HEK293 (cell line): ENCODE results near the gene MPDU1.

Experiments used
- CTCF ChIA-PET: fragments of 350-600 bp; formaldehyde crosslinking; extraction: SDS; loops from one replicate; lab custom pipeline; 2021; ENCODE audit warnings: antibody characterized with exemption; lab: Yijun Ruan, JAX
- POLR2A ChIA-PET: fragments of 300-600 bp; formaldehyde crosslinking; extraction: SDS; loops from one replicate; lab custom pipeline; 2020; ENCODE audit warnings: antibody characterized with exemption, inconsistent platforms; lab: Yijun Ruan, JAX
- H3K27ac ChIP-seq: fragments of 200-500 bp; sonication (Bioruptor generic); 2 replicates; pipeline ENCODE4 v1.5.1; 2014; ENCODE audit warnings: low read depth, low read length, control low read depth, inconsistent platforms; ENCODE audit errors: extremely low read depth
- H3K36me3 ChIP-seq, 2 experiments: fragments of 200-500 bp in 1 of 2; sonication (Bioruptor generic) in 1 of 2; 1 replicate in 1 of 2; 2 replicates in 1 of 2; pipeline ENCODE4 v1.5.1; 2014 to 2017; ENCODE audit warnings: inconsistent platforms in 2 of 2, low read length in 2 of 2; ENCODE audit not compliant: control insufficient read depth in 2 of 2, insufficient read depth in 1 of 2
- H3K4me1 ChIP-seq: fragments of 200-500 bp; sonication (Bioruptor generic); 2 replicates; pipeline ENCODE4 v1.5.1; 2014; ENCODE audit warnings: mild to moderate bottlenecking, low read length, inconsistent platforms; ENCODE audit not compliant: control insufficient read depth, insufficient read depth
- H3K4me3 ChIP-seq: 2 replicates; pipeline ENCODE4 v1.5.1; 2011; ENCODE audit warnings: low read depth, mild to moderate bottlenecking, control low read depth, low read length, moderate library complexity
- H3K9me3 ChIP-seq: fragments of 200-500 bp; sonication (Bioruptor generic); 2 replicates; pipeline ENCODE4 v1.5.1; 2014; ENCODE audit warnings: low read depth, low read length, inconsistent platforms; ENCODE audit not compliant: control insufficient read depth, insufficient read depth
- GLIS2 ChIP-seq: fragments of 450-650 bp; formaldehyde crosslinking; IDR thresholded peaks from 2 replicates; pipeline ENCODE4 v1.5.1; 2016; ENCODE audit warnings: missing biosample characterization, missing genetic modification characterization
- KLF1 ChIP-seq: fragments of 450-650 bp; formaldehyde crosslinking; IDR thresholded peaks from 2 replicates; pipeline ENCODE4 v1.5.1; 2016; ENCODE audit warnings: missing biosample characterization, missing genetic modification characterization
- KLF7 ChIP-seq: fragments of 450-650 bp; formaldehyde crosslinking; IDR thresholded peaks from 2 replicates; pipeline ENCODE4 v1.5.1; 2016; ENCODE audit warnings: missing biosample characterization, missing genetic modification characterization, borderline replicate concordance
- OSR2 ChIP-seq: fragments of 450-650 bp; formaldehyde crosslinking; IDR thresholded peaks from 2 replicates; pipeline ENCODE4 v1.5.1; 2016; ENCODE audit warnings: missing biosample characterization, missing genetic modification characterization
- PRDM1 ChIP-seq: fragments of 450-650 bp; formaldehyde crosslinking; IDR thresholded peaks from 2 replicates; pipeline ENCODE4; 2016; ENCODE audit warnings: missing biosample characterization, missing genetic modification characterization
- ZBTB17 ChIP-seq: fragments of 450-650 bp; formaldehyde crosslinking; IDR thresholded peaks from 2 replicates; pipeline ENCODE4 v1.5.1; 2016; ENCODE audit warnings: missing biosample characterization, missing genetic modification characterization
- ZBTB20 ChIP-seq: fragments of 450-650 bp; formaldehyde crosslinking; IDR thresholded peaks from 2 replicates; pipeline ENCODE4 v1.5.1; 2016; ENCODE audit warnings: missing biosample characterization, missing genetic modification characterization
- ZBTB48 ChIP-seq: fragments of 450-650 bp; formaldehyde crosslinking; IDR thresholded peaks from 2 replicates; pipeline ENCODE4 v1.5.1; 2016; ENCODE audit warnings: missing biosample characterization, missing genetic modification characterization
- ZFHX2 ChIP-seq: fragments of 450-650 bp; formaldehyde crosslinking; conservative IDR thresholded peaks from 2 replicates; pipeline ENCODE4 v1.5.1; 2016; ENCODE audit warnings: missing biosample characterization, missing genetic modification characterization
- ZNF114 ChIP-seq: fragments of 450-650 bp; formaldehyde crosslinking; IDR thresholded peaks from 2 replicates; pipeline ENCODE4 v1.5.0; 2017; ENCODE audit warnings: missing biosample characterization, missing genetic modification characterization
- ZNF2 ChIP-seq: fragments of 450-650 bp; formaldehyde crosslinking; IDR thresholded peaks from 2 replicates; pipeline ENCODE4 v1.5.1; 2016; ENCODE audit warnings: missing biosample characterization, missing genetic modification characterization
- ZNF24 ChIP-seq: fragments of 450-650 bp; formaldehyde crosslinking; IDR thresholded peaks from 2 replicates; pipeline ENCODE4 v1.5.1; 2016; ENCODE audit warnings: missing biosample characterization, missing genetic modification characterization
- ZNF292 ChIP-seq: fragments of 450-650 bp; formaldehyde crosslinking; IDR thresholded peaks from 2 replicates; pipeline ENCODE4 v1.5.1; 2016; ENCODE audit warnings: low read depth, missing biosample characterization, missing genetic modification characterization, borderline replicate concordance
- ZNF473 ChIP-seq: fragments of 450-650 bp; formaldehyde crosslinking; IDR thresholded peaks from 2 replicates; pipeline ENCODE4 v1.5.1; 2017; ENCODE audit warnings: missing biosample characterization, missing genetic modification characterization
- ZNF585B ChIP-seq: fragments of 450-650 bp; formaldehyde crosslinking; IDR thresholded peaks from 2 replicates; pipeline ENCODE4 v1.5.1; 2016; ENCODE audit warnings: missing biosample characterization, missing genetic modification characterization
- ZNF600 ChIP-seq: fragments of 450-650 bp; formaldehyde crosslinking; IDR thresholded peaks from 2 replicates; pipeline ENCODE4 v1.5.1; 2016; ENCODE audit warnings: missing biosample characterization, missing genetic modification characterization
- ZNF626 ChIP-seq: fragments of 450-650 bp; sonication (Bioruptor Pico); formaldehyde crosslinking; IDR thresholded peaks from 2 replicates; pipeline ENCODE4 v1.5.1; 2018; ENCODE audit warnings: missing biosample characterization, missing genetic modification characterization, inconsistent platforms
- ZNF76 ChIP-seq: fragments of 450-650 bp; formaldehyde crosslinking; IDR thresholded peaks from 2 replicates; pipeline ENCODE4; 2016; ENCODE audit warnings: low read depth, missing biosample characterization, missing genetic modification characterization, borderline replicate concordance
- ZNF791 ChIP-seq: fragments of 450-650 bp; formaldehyde crosslinking; IDR thresholded peaks from 2 replicates; pipeline ENCODE4 v1.5.1; 2016; ENCODE audit warnings: missing biosample characterization, missing genetic modification characterization
- ZSCAN30 ChIP-seq: fragments of 450-650 bp; IDR thresholded peaks from 2 replicates; pipeline ENCODE4 v1.5.1; 2018; ENCODE audit warnings: missing biosample characterization, mild to moderate bottlenecking, missing genetic modification characterization, moderate library complexity
- TF ChIP-seq, protein P1 (sequence below): fragments of 450-650 bp; formaldehyde crosslinking; IDR thresholded peaks from 2 replicates; pipeline ENCODE4 v1.5.1; 2016; ENCODE audit warnings: missing biosample characterization, missing genetic modification characterization, low read depth
- TF ChIP-seq, protein P2 (sequence below): fragments of 450-650 bp; IDR thresholded peaks from 2 replicates; pipeline ENCODE4 v1.5.1; 2018; ENCODE audit warnings: missing biosample characterization, mild to moderate bottlenecking, missing genetic modification characterization
- TF ChIP-seq, protein P3 (sequence below): fragments of 450-650 bp; formaldehyde crosslinking; IDR thresholded peaks from 2 replicates; pipeline ENCODE4 v1.5.1; 2016; ENCODE audit warnings: missing biosample characterization, missing genetic modification characterization
- TF ChIP-seq, protein P4 (sequence below): fragments of 450-650 bp; formaldehyde crosslinking; IDR thresholded peaks from 2 replicates; pipeline ENCODE4 v1.5.1; 2016; ENCODE audit warnings: missing biosample characterization, missing genetic modification characterization

Gene MPDU1

DNA sequence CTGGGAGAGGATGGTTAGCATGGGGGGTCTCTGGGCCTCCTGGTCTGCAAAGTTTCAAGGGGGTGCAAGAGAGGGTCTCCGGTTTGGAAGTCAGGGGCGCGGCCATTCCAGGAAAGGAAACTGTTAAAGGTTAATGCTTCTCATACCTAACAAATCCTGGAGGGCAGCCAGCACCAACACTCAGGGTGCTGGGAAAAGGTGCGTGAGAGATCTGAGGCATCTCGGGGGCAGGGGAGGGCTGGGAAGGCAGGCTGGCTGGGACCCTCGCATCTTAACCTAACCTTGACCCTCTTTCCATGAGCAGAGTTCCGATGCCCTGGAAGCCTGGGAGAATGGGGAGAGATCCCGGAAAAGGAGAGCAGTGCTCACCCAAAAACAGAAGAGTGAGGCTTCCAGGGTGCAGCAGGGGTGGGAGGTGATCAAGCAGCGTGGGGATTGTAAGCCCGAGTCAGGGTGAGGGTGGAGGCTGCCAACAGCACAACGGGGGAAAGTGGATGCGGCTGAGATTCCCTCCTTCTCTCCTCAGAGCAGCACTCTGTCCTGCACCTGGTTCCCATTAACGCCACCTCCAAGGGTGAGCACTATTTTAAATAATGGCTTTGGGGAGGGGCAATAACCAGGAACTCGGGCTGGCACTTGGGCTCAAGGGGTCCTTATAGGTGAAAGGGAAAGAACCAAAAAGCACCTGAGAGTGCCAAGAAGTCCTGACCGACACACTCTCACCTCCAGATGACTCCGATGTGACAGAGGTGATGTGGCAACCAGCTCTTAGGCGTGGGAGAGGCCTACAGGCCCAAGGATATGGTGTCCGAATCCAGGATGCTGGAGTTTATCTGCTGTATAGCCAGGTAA is 24.1 kb upstream of the MPDU1 start (continued):
- TF ChIP-seq, protein P1, sequence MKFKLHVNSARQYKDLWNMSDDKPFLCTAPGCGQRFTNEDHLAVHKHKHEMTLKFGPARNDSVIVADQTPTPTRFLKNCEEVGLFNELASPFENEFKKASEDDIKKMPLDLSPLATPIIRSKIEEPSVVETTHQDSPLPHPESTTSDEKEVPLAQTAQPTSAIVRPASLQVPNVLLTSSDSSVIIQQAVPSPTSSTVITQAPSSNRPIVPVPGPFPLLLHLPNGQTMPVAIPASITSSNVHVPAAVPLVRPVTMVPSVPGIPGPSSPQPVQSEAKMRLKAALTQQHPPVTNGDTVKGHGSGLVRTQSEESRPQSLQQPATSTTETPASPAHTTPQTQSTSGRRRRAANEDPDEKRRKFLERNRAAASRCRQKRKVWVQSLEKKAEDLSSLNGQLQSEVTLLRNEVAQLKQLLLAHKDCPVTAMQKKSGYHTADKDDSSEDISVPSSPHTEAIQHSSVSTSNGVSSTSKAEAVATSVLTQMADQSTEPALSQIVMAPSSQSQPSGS (tag by site-specific recombination) = no peak
- peak; percentile 27; the same call in 1 of the 2 replicates for TF ChIP-seq PRDM1 (tag by site-specific recombination)
- no peak for TF ChIP-seq ZNF2 (tag by site-specific recombination)
- 0 out of 2 replicates have a peak, but pooled peaks have one; percentile 16 for TF ChIP-seq ZNF600
- TF ChIP-seq ZNF292 = no peak
- TF ChIP-seq GLIS2 (tag by site-specific recombination) = 0 out of 2 replicates have a peak, but pooled peaks have one; percentile 1
- no peak for TF ChIP-seq KLF7 (tag by site-specific recombination)
- no peak for TF ChIP-seq KLF1 (tag by site-specific recombination)
- TF ChIP-seq ZBTB48 (tag by site-specific recombination) = no peak

DNA sequence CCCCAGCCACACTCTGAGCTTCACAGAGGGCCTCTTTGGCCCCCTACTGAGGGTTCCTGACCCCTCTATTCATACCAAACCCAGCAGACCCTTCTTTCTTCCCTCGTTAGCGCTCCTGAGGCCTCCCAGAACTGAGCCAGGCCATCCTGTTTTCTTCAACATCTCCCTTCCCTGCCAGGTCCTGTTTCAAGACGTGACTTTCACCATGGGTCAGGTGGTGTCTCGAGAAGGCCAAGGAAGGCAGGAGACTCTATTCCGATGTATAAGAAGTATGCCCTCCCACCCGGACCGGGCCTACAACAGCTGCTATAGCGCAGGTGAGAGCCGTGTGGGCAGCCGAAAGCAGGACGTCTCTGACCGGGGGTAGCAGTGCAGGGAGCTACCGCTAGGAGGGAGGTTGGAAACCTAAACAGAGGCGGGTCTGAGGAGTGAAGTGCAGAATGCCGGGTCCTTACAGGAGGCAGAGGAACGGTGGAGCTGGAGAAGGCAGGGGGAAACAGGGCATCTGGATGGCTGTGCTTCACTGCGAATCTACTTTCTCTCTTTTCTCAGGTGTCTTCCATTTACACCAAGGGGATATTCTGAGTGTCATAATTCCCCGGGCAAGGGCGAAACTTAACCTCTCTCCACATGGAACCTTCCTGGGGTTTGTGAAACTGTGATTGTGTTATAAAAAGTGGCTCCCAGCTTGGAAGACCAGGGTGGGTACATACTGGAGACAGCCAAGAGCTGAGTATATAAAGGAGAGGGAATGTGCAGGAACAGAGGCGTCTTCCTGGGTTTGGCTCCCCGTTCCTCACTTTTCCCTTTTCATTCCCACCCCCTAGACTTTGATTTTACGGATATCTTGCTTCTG is 23.3 kb upstream of the MPDU1 start:
- H3K36me3 ChIP-seq = peaks cover 21 to 26% of the 10 kb centered on the region in 2 experiments
- H3K4me3 ChIP-seq = peak overlapping the region; percentile 9; the same call in 1 of the 2 replicates
- ChIA-PET POLR2A (interaction anchor here (0.6 to 2.8 kb wide), 28 partner anchors 9 to 231 kb away, joined by 3 to 17 read pairs (median 5); partner anchors contain the start of genes CD68, CHRNB1, FXR2 and MPDU1), CTCF (interaction anchor here (0.6 to 5.1 kb wide), 84 partner anchors 8 to 515 kb away, joined by 3 to 112 read pairs (median 4); partner anchors contain the start of genes KCTD11, MPDU1, PLSCR3 and SLC2A4)
- peak overlapping the region; percentile 93; the same call in 1 of the 2 replicates for H3K27ac ChIP-seq
- H3K4me1 ChIP-seq = peaks cover 11% of the 10 kb centered on the region
- H3K9me3 ChIP-seq = no peaks in the 10 kb centered on the region
- TF ChIP-seq ZFHX2 (peak; percentile 36; the same call in 1 of the 2 replicates), ZNF626 (tag by site-specific recombination) (no peak), ZBTB17 (tag by site-specific recombination) (peak; percentile 57), ZBTB20 (tag by site-specific recombination) (peak; percentile 95), ZNF473 (tag by site-specific recombination) (no peak), ZNF114 (tag by site-specific recombination) (no peak), ZNF791 (tag by site-specific recombination) (no peak), ZSCAN30 (tag by site-specific recombination) (no peak), OSR2 (tag by site-specific recombination) (peak; percentile 34; the same call in 1 of the 2 replicates), ZNF24 (tag by site-specific recombination) (no peak), ZNF600 (peak; percentile 46; the same call in 1 of the 2 replicates), ZNF76 (tag by site-specific recombination) (peak; percentile 28; the same call in 1 of the 2 replicates), PRDM1 (tag by site-specific recombination) (peak; percentile 13; the same call in 1 of the 2 replicates), ZNF585B (tag by site-specific recombination) (no peak)
- TF ChIP-seq, protein P2, sequence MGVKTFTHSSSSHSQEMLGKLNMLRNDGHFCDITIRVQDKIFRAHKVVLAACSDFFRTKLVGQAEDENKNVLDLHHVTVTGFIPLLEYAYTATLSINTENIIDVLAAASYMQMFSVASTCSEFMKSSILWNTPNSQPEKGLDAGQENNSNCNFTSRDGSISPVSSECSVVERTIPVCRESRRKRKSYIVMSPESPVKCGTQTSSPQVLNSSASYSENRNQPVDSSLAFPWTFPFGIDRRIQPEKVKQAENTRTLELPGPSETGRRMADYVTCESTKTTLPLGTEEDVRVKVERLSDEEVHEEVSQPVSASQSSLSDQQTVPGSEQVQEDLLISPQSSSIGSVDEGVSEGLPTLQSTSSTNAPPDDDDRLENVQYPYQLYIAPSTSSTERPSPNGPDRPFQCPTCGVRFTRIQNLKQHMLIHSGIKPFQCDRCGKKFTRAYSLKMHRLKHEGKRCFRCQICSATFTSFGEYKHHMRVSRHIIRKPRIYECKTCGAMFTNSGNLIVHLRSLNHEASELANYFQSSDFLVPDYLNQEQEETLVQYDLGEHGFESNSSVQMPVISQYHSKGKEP (tag by site-specific recombination) = 0 out of 2 replicates have a peak, but pooled peaks have one; percentile 5
- TF ChIP-seq, protein P3, sequence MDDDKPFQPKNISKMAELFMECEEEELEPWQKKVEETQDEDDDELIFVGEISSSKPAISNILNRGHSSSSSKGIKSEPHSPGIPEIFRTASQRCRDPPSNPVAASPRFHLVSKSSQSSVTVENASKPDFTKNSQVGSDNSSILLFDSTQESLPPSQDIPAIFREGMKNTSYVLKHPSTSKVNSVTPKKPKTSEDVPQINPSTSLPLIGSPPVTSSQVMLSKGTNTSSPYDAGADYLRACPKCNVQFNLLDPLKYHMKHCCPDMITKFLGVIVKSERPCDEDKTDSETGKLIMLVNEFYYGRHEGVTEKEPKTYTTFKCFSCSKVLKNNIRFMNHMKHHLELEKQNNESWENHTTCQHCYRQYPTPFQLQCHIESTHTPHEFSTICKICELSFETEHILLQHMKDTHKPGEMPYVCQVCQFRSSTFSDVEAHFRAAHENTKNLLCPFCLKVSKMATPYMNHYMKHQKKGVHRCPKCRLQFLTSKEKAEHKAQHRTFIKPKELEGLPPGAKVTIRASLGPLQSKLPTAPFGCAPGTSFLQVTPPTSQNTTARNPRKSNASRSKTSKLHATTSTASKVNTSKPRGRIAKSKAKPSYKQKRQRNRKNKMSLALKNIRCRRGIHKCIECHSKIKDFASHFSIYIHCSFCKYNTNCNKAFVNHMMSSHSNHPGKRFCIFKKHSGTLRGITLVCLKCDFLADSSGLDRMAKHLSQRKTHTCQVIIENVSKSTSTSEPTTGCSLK = no peak
- TF ChIP-seq, protein P4, sequence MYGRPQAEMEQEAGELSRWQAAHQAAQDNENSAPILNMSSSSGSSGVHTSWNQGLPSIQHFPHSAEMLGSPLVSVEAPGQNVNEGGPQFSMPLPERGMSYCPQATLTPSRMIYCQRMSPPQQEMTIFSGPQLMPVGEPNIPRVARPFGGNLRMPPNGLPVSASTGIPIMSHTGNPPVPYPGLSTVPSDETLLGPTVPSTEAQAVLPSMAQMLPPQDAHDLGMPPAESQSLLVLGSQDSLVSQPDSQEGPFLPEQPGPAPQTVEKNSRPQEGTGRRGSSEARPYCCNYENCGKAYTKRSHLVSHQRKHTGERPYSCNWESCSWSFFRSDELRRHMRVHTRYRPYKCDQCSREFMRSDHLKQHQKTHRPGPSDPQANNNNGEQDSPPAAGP (tag by site-specific recombination) = peak; percentile 35; the same call in 1 of the 2 replicates
